SU-DHL-6 (cell line): ENCODE measurements around the gene TLN1.

Source experiments
- H2AFZ ChIP-seq: fragments of 200-600 bp; sonication (generic); 2 replicates; pipeline ENCODE4 v1.6.1; 2014; ENCODE audit warnings: low read depth, mild to moderate bottlenecking, moderate library complexity, mixed read lengths, antibody characterized with exemption, low read length; ENCODE audit not compliant: severe bottlenecking
- H3F3A ChIP-seq: fragments of 200-600 bp; shearing (Covaris generic); 2 replicates; pipeline ENCODE4 v1.6.0; 2016; ENCODE audit warnings: antibody characterized with exemption, mild to moderate bottlenecking; ENCODE audit not compliant: insufficient read depth
- H3K27ac ChIP-seq: fragments of 200-600 bp; sonication (generic); 2 replicates; pipeline ENCODE4 v1.5.1; 2016; ENCODE audit warnings: low read depth, mild to moderate bottlenecking, low read length, moderate library complexity, mixed read lengths
- H3K27me3 ChIP-seq: fragments of 200-600 bp; sonication (generic), shearing (Covaris generic); 2 replicates; pipeline ENCODE4 v1.6.0; 2014; ENCODE audit warnings: mild to moderate bottlenecking, low read length
- H3K36me3 ChIP-seq: fragments of 200-600 bp; sonication (generic); 2 replicates; pipeline ENCODE4 v1.6.1; 2014; ENCODE audit warnings: mild to moderate bottlenecking, low read length, mixed read lengths
- H3K4me2 ChIP-seq: fragments of 300-600, 200-600 bp; shearing (Covaris generic), sonication (generic); 2 replicates; pipeline ENCODE4 v1.6.0; 2014; ENCODE audit warnings: low read length, low read depth, mild to moderate bottlenecking; ENCODE audit not compliant: poor library complexity, severe bottlenecking
- H3K4me3 ChIP-seq: fragments of 200-600 bp; sonication (generic); 2 replicates; pipeline ENCODE4 v1.5.1; 2014; ENCODE audit warnings: antibody characterized with exemption, low read length, mild to moderate bottlenecking, mixed read lengths; ENCODE audit not compliant: insufficient read depth, poor library complexity, severe bottlenecking
- H3K79me2 ChIP-seq: fragments of 200-600 bp; sonication (generic); 2 replicates; pipeline ENCODE4 v1.6.1; 2014; ENCODE audit warnings: mild to moderate bottlenecking, low read length, moderate library complexity; ENCODE audit not compliant: insufficient read depth
- H3K9ac ChIP-seq: fragments of 200-600 bp; sonication (generic); 2 replicates; pipeline ENCODE4 v1.7.0; 2014; ENCODE audit warnings: mild to moderate bottlenecking, low read length
- H3K9me2 ChIP-seq: fragments of 200-600 bp; sonication (generic); replicated peaks from 2 replicates; pipeline ENCODE4 v1.6.1; 2014; ENCODE audit warnings: low read length; ENCODE audit not compliant: insufficient read depth
- H3K9me3 ChIP-seq: fragments of 200-600 bp; sonication (generic); 2 replicates; pipeline ENCODE4 v1.6.1; 2014; ENCODE audit warnings: low read length, mixed read lengths; ENCODE audit not compliant: insufficient read depth
- H4K20me1 ChIP-seq: fragments of 200-600 bp; sonication (generic); 2 replicates; pipeline ENCODE4 v1.6.1; 2014; ENCODE audit warnings: low read depth, mild to moderate bottlenecking, antibody characterized with exemption, low read length, moderate library complexity, mixed read lengths
- EZH2phosphoT487 ChIP-seq: fragments of 200-600 bp; sonication (generic), shearing (Covaris generic); conservative IDR thresholded peaks from 2 replicates; pipeline ENCODE4 v1.6.1; 2018; ENCODE audit warnings: mild to moderate bottlenecking, antibody characterized with exemption, low read length, moderate library complexity, mixed read lengths
- TF ChIP-seq, protein P1 (sequence below): fragments of 200-600 bp; sonication (generic); IDR thresholded peaks from one replicate; pipeline ENCODE4 v1.5.1; 2017; ENCODE audit warnings: antibody characterized with exemption, mild to moderate bottlenecking, low read length, moderate library complexity; ENCODE audit not compliant: insufficient read depth, poor library complexity, severe bottlenecking

TLN1 gene

DNA sequence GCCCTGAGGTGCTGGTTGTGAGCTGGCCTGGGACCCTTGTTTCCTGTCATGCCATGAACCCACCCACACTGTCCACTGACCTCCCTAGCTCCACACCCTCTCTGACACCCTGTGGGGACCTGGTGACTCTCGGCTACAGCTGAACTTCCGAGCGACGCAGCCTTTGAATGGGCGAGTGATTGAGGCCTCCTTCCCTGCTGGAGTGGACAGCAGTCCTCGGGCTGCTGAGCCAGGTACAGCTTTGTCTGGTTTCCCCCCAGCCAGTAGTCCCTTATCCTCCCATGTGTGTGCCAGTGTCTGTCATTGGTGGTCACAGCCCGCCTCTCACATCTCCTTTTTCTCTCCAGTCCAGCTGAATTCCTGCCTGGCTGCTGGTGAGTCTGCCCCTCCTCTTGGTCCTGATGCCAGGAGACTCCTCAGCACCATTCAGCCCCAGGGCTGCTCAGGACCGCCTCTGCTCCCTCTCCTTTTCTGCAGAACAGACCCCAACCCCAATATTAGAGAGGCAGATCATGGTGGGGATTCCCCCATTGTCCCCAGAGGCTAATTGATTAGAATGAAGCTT is 52.1 kb downstream of the TLN1 start:
- no peaks in the 10 kb centered on the region for H3K9me3 ChIP-seq
- no peaks in the 10 kb centered on the region for H3F3A ChIP-seq
- H3K9ac ChIP-seq, result no peak overlapping the region
- TF ChIP-seq, protein P1, sequence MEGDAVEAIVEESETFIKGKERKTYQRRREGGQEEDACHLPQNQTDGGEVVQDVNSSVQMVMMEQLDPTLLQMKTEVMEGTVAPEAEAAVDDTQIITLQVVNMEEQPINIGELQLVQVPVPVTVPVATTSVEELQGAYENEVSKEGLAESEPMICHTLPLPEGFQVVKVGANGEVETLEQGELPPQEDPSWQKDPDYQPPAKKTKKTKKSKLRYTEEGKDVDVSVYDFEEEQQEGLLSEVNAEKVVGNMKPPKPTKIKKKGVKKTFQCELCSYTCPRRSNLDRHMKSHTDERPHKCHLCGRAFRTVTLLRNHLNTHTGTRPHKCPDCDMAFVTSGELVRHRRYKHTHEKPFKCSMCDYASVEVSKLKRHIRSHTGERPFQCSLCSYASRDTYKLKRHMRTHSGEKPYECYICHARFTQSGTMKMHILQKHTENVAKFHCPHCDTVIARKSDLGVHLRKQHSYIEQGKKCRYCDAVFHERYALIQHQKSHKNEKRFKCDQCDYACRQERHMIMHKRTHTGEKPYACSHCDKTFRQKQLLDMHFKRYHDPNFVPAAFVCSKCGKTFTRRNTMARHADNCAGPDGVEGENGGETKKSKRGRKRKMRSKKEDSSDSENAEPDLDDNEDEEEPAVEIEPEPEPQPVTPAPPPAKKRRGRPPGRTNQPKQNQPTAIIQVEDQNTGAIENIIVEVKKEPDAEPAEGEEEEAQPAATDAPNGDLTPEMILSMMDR, result no peak
- no peak for TF ChIP-seq EZH2phosphoT487
- no peaks in the 10 kb centered on the region for H4K20me1 ChIP-seq
- no peak overlapping the region for H3K27ac ChIP-seq
- H3K27me3 ChIP-seq, result no peaks in the 10 kb centered on the region
- H3K9me2 ChIP-seq, result no peaks in the 10 kb centered on the region
- no peaks in the 10 kb centered on the region for H3K36me3 ChIP-seq
- H3K4me2 ChIP-seq, result no peak overlapping the region
- H3K79me2 ChIP-seq, result no peaks in the 10 kb centered on the region
- H2AFZ ChIP-seq, result no peak overlapping the region
- no peak overlapping the region for H3K4me3 ChIP-seq

DNA sequence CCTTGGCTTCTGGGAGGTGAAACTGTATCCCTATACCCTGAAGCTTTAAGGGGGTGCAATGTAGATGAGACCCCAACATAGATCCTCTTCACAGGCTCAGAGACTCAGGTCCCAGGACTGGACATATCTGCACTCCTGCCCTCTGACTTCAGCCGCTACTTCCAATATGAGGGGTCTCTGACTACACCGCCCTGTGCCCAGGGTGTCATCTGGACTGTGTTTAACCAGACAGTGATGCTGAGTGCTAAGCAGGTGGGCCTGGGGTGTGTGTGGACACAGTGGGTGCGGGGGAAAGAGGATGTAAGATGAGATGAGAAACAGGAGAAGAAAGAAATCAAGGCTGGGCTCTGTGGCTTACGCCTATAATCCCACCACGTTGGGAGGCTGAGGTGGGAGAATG is 52.9 kb downstream of the TLN1 start:
- no peaks in the 10 kb centered on the region for H3K79me2 ChIP-seq
- H2AFZ ChIP-seq, result no peak overlapping the region
- H3K27ac ChIP-seq, result no peak overlapping the region
- H3K9me2 ChIP-seq, result no peaks in the 10 kb centered on the region
- no peaks in the 10 kb centered on the region for H3K36me3 ChIP-seq
- no peak overlapping the region for H3K9ac ChIP-seq
- H3F3A ChIP-seq, result no peaks in the 10 kb centered on the region
- no peaks in the 10 kb centered on the region for H3K27me3 ChIP-seq
- TF ChIP-seq, protein P1, result no peak
- no peak for TF ChIP-seq EZH2phosphoT487
- H3K9me3 ChIP-seq, result no peaks in the 10 kb centered on the region
- H4K20me1 ChIP-seq, result no peaks in the 10 kb centered on the region
- no peak overlapping the region for H3K4me3 ChIP-seq
- H3K4me2 ChIP-seq, result no peak overlapping the region

DNA sequence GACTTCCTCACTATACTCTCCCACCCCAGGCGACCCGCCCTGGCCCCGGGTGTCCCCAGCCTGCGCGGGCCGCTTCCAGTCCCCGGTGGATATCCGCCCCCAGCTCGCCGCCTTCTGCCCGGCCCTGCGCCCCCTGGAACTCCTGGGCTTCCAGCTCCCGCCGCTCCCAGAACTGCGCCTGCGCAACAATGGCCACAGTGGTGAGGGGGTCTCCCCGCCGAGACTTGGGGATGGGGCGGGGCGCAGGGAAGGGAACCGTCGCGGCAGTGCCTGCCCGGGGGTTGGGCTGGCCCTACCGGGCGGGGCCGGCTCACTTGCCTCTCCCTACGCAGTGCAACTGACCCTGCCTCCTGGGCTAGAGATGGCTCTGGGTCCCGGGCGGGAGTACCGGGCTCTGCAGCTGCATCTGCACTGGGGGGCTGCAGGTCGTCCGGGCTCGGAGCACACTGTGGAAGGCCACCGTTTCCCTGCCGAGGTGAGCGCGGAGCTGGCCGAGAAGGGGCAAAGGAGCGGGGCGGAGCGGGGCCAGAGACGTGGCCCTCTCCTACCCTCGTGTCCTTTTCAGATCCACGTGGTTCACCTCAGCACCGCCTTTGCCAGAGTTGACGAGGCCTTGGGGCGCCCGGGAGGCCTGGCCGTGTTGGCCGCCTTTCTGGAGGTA is 56.1 kb downstream of the TLN1 start:
- H3K9me3 ChIP-seq, result no peaks in the 10 kb centered on the region
- no peak overlapping the region for H3K27ac ChIP-seq
- TF ChIP-seq, protein P1, result no peak
- no peak for TF ChIP-seq EZH2phosphoT487
- H3K9ac ChIP-seq, result no peak overlapping the region
- H3K9me2 ChIP-seq, result no peaks in the 10 kb centered on the region
- H3K27me3 ChIP-seq, result no peaks in the 10 kb centered on the region
- H4K20me1 ChIP-seq, result no peaks in the 10 kb centered on the region
- H3K36me3 ChIP-seq, result no peaks in the 10 kb centered on the region
- no peaks in the 10 kb centered on the region for H3K79me2 ChIP-seq
- no peak overlapping the region for H3K4me2 ChIP-seq
- no peak overlapping the region for H2AFZ ChIP-seq
- H3F3A ChIP-seq, result no peaks in the 10 kb centered on the region
- H3K4me3 ChIP-seq, result no peak overlapping the region
